Cardiac septum (tissue), 1 donor: ENCODE data around the gene TMEM248. TPM values are rescaled to one million over a fixed set of nuclear protein-coding genes. Genes with fewer than 3 reads are reported as not detected.
"Not testable (repeated sequence)": the region's sequence is repeated elsewhere in the genome, so short reads cannot be mapped to it uniquely, and the experiment has no call there.

Experiments used
- DNase-seq: peaks from one replicate; pipeline ENCODE4 v3.0.0-alpha.2; 2020; ENCODE audit warnings: low spot score
- intact Hi-C: fragments of 100-400 bp; cut with DNase I; formaldehyde crosslinking; loops from one replicate; pipeline ENCODE4 v1.14.0; 2022
- total RNA-seq: library from RNA; stranded (reverse); fragmentation: NEBNext Ultra II Directional; extraction: Animal tissue kit (Norgen Biotek cat#: 25700); gene quantifications from one replicate; pipeline ENCODE4 v1.2.1, GENCODE V29; 2021
- donor health status: DM: no; HTN: no; CAD: no.

Gene TMEM248
- total RNA-seq, 1 donor from 2014 or later: 50.2 TPM

DNA sequence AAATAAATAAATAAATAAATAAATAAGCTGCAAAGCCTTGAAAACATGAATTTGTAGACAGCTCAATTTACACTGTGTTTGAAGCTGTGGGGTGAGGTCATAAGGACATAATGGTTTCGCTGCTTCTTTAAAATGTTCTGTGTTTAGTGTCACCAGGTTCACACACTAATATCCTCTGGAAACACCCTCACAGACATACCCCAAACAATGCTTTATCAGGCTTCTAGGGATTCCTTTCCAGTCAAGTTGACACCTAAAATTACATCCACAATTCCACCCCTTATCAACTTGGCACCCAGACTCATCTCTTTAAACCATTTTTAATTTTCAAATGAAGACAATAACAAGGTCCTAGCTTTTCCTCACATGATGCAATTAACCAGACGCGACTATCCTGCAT lies 68.5 kb downstream of the TMEM248 start:
- intact Hi-C loops, DNase-seq: not testable (repeated sequence)

DNA sequence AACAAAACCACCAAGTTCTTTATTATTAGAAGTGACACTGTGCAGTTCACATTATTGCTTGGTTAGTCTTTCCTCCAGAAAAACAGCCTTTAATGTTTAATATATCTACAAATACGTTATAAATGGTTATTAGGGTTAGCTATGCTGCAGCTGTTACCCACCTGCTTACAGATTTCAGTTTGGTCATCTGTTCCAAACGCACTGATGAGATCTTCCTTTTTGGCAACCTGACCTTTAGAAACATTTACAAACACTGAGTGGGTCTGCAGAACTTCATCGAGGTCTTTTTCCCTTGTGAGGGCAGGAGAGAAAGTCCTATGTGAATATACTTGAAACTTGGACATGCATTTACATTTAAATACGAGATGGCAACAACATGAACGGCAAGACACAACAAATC lies 73.0 kb downstream of the TMEM248 start:
- DNase-seq: not testable (repeated sequence)
- intact Hi-C loops: loop anchor here (5.0 to 10.0 kb wide), 3 partner anchors 72 to 429 kb away; partner anchors contain the start of genes RABGEF1 and TMEM248

DNA sequence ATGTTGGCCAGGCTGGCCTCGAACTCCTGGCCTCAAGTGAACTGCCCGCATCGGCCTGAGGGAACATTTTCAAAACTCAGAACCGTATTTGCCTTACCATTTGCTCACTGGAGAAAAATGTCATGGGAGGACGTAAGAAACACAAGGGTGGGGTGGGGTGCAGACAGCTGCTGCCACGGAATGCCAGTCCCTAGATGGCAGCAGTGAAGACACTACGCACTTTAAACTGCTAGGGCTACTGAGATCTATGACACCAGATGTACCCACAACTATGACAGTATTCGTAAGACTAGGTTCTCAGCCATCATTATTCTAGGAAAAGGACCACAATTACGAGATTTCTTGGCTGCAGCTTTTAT lies 73.6 kb downstream of the TMEM248 start:
- not testable (repeated sequence) for DNase-seq
- intact Hi-C loops: loop anchor here (5.0 to 10.0 kb wide), 3 partner anchors 72 to 430 kb away; partner anchors contain the start of genes RABGEF1 and TMEM248

DNA sequence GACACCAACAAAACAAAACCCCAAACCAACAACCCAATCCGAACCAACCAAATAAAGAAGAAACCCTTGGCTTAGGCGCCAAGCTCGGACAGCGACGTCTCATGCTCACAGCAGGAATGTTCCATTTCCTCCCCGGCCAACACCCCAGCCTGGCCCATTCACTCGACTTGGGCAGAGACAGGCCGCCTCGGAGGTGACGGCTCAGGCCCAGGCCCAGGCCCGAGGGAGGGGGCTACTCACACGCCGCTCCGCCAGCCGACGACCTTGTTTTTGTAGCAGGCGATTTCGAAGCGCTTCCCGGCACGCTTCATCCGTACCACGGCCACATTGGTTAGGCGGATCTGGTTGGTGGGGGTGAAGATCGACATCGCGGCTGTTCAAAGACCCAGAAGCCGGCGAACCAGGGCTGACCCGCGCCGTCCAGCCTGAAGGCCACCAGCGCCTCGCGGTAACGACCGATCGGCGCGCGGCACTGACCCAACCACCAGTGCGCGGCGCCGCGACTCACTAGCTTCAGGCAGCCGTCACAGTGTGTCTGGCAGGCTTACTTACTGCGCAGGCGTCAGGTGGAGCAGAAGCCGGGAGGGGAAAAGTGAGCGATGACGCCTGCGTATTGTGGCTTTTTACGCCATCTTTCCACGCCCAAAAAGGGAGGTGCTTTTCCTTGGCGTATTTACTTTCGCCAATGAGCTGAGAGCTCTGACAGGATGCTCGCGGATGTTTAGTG lies 74.2 kb downstream of the TMEM248 start, which contains the start of gene SBDS:
SBDS (minus strand) TSS at position 537 of the 727 bp plus-strand sequence; CDS start at position 368, 169 bp downstream.
- intact Hi-C loops: loop anchor here (10.0 kb wide), 2 partner anchors 250 to 430 kb away; partner anchors contain the start of gene RABGEF1
- DNase-seq: peak; percentile 96

DNA sequence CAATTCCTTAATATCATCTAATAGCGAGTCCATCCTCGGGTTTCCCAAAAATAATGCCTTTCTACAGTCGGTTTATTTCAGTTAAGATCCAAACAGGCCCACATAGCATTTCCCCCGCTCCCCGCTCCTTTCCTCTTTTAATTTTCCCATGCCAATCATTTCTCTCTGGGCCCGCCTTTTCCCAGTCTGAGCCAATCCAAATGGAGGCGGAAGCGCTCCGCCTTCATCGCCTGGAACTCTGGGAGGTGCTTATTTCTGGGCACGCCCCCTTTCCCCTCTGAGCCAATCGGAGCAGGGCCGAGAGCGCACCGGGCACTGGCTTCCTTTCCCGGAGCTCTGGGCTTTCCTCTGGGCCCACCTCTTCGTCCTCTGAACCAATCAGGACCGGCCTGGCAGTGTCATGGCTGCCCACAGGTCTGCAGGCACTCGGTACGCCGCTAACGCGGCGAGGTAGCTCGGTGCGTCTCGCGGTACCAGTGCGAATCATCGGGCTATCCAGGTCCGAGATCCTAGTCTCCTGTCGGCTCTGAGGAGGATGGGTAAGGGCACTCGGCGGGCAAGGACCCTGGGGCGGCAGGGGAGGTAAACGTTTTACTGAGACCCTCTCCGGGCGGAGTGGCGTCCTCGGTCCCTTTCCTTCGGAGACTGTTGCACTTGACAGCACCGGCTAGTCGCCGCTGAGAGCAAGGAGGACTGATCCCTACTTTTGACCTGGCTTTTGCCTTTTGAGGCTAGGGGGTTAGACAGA lies 75.6 kb downstream of the TMEM248 start, which contains the start of gene TYW1:
TYW1 (plus strand) TSS at position 390 of the 748 bp plus-strand sequence; CDS start at position 536, 146 bp downstream.
- intact Hi-C loops: loop anchor here (10.0 kb wide), 2 partner anchors 252 to 432 kb away; partner anchors contain the start of gene RABGEF1
- peak; percentile 99 for DNase-seq

DNA sequence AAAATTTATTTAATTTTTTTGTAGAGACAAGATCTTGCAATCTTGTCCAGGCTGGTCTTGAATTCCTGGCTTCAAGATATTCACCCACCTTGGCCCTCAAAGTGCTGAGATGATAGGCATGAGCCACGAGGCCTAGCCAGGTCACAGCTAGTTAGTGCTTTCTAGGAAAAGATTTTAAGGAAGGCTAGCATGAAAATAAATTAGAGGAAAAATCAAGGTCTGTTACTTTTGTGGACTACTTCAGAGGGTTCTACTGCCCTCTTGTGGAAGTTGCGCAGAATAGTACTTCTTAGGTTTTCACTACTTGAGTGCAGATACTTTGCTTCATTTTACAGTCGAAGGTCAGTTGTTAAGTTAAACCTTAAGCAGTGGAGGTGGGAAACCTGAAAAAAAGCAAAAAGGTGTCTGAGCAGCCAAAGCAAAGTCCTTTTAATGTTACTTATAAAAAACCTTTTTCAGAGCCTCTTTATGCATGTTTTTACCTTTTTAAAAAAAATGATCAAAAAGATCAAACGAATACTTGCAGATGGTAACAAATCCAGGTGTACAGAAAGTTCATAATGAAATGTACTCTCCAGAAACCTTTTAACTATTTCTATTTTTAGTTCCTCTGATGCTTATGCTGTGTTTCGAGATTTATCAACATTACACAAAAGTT lies 79.7 kb downstream of the TMEM248 start:
- DNase-seq, intact Hi-C loops: not testable (repeated sequence)

DNA sequence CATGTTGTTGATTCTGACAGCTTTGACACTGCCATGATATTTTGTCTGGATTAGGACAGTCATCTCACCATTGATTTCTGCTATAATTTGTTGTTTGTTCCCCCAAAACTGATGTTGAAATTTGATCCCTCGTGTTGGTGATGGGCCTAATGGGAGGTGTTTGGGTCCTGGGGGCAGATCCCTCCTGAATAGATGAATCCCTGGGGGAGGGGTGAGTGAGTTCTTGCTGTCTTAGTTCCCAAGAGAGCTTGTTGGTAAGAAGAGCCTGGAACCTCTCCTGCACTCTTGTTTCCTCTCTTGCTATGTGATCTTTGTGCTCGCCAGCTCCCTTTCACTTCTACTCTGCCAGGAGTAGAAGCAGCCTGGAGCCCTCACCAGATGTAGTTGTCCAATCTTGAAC lies 83.1 kb downstream of the TMEM248 start:
- DNase-seq, intact Hi-C loops: not testable (repeated sequence)

DNA sequence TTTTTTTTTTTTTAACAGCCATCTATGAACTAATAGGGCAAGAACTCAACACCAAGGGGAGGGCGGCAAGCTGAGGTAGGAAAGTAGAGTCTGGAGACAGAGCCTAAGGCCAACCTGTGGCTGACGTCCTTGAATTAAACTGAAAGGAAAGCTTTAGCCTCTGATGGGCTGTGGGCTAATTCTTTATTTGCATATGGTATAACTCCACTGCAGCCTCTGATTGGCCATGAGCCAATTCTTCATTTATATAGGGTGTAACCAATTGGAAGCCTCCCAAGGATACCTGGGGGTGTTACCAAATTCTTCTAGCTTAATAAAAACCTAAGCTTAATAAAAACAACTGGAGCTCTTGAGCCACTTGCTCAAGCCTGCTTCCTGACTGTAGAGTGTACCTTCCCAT lies 85.9 kb downstream of the TMEM248 start:
- no peak for DNase-seq
- intact Hi-C loops: no loop called here

Other genes with a start within 250 kb of the TMEM248 start
- 19.1 TPM for gene RABGEF1, start 180.5 kb upstream of the TMEM248 start, total RNA-seq
- 242 TPM for gene SBDS, start 74.4 kb downstream of the TMEM248 start, total RNA-seq
- gene TYW1, start 75.6 kb downstream of the TMEM248 start, total RNA-seq: 11.2 TPM